ENCODE data around the gene ADGRE3. TPM values are rescaled to one million over a fixed set of nuclear protein-coding genes. Genes with fewer than 3 reads are reported as not detected.
A peak's percentile ranks its signal among the peaks of the same experiment; 100 is the strongest.

Gene ADGRE3
- total RNA-seq, 1 donor from 2014 or later: not detected

DNA sequence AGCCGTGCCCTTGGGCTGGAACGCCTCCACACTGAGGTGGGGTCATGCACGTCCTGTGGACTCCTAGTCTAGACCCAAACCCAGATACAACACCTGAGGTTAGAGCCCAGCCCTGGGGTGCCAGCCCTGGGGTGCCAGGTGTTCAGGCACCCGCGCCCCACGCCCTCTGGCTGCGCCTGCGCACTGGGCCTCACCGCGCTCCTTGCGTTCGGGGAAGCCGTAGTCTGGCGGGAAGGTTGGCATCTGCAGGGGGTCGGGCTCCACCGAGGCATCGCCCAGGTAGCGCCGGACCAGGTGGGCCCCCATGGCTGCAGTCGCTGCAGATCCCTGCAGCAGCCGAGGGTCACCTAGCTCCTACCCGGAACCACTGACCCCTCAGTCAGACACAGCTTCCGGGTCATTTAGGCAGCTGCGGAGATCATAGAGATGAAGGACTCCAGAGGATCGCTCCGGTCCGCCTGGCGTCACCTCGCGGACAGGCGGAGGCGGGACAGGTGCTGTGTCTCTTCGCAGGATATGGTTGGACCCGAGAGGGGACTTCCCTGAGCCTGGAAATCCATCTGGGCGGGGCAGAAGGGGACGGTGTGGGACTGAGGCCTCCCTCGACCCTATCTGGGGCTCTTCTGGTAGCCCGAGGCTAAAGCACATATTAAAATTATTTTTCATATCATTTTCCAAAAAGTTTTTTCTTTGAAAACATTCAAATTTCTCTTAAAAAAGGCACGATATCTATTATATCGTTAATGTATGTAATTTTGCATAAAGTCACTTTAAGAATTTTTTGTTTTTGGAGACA, 102.8 kb downstream of the ADGRE3 start, which contains the start of gene NDUFB7:
Gene NDUFB7, minus strand, starts transcription at position 372 of the 796 bp plus-strand sequence. Its CDS starts 66 bp downstream, at position 306.
- peak within 1 kb of the TSS; percentile 96 for H3K4me3 Mint-ChIP-seq (ENCODE audit: low read depth)

DNA sequence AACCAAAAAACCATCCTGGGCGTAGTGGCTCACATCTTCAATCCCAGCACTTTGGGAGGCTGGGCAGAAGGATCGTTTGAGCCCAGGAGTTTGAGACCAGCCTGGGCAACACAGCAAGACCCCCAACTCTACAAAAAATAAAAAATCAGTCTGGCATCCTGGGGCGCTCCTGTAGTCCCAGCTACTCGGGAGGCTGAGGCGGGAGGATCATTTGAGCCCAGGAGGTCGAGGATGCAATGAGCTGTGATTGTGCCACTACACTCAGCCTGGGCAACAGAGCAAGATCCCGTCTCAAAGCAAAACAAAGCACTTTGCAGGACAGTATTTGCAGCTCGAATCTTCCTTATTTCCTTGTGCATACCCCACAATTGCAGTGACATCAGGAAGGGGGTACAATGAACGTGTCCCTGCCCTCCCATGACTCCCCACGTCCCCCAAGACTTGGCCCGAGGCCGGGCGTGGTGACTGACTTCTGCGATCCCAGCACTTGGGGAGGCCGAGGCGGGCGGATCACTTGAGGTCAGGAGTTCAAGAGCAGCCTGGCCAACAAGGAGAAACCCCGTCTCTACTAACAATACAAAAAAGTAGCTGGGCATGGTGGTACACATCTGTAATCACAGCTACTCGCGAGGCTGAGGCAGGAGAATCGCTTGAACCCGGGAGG, 103.6 kb downstream of the ADGRE3 start:
- Mint-ChIP-seq H3K4me3 (ENCODE audit: low read depth) (peak overlapping the region; percentile 96), H3K36me3 (ENCODE audit: insufficient read depth) (peaks cover 4% of the 10 kb centered on the region), H3K4me1 (ENCODE audit: low read depth) (peaks cover 9% of the 10 kb centered on the region), H3K27me3 (no peaks in the 10 kb centered on the region), H3K9me3 (ENCODE audit: low read depth) (no peaks in the 10 kb centered on the region), H3K27ac (peak overlapping the region; percentile 88)
- TF ChIP-seq, protein P1, sequence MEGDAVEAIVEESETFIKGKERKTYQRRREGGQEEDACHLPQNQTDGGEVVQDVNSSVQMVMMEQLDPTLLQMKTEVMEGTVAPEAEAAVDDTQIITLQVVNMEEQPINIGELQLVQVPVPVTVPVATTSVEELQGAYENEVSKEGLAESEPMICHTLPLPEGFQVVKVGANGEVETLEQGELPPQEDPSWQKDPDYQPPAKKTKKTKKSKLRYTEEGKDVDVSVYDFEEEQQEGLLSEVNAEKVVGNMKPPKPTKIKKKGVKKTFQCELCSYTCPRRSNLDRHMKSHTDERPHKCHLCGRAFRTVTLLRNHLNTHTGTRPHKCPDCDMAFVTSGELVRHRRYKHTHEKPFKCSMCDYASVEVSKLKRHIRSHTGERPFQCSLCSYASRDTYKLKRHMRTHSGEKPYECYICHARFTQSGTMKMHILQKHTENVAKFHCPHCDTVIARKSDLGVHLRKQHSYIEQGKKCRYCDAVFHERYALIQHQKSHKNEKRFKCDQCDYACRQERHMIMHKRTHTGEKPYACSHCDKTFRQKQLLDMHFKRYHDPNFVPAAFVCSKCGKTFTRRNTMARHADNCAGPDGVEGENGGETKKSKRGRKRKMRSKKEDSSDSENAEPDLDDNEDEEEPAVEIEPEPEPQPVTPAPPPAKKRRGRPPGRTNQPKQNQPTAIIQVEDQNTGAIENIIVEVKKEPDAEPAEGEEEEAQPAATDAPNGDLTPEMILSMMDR (IDR thresholded peaks at IDR 0.05; ENCODE audit: unreplicated experiment): no peak
- no peak for DNase-seq (ENCODE audit: low spot score, unreplicated experiment)

More for the DNA sequence above, 102.8 kb downstream of the ADGRE3 start, which contains the start of gene NDUFB7:
- no peaks in the 10 kb centered on the region for H3K27me3 Mint-ChIP-seq
- H3K9me3 Mint-ChIP-seq (ENCODE audit: low read depth): no peaks in the 10 kb centered on the region
- peaks cover 4% of the 10 kb centered on the region for H3K36me3 Mint-ChIP-seq (ENCODE audit: insufficient read depth)
- peak within 1 kb of the TSS; percentile 88 for H3K27ac Mint-ChIP-seq
- peak; percentile 62 for DNase-seq (ENCODE audit: low spot score, unreplicated experiment)
- TF ChIP-seq, protein P1 (IDR thresholded peaks at IDR 0.05; ENCODE audit: unreplicated experiment): peak; percentile 74
- peaks cover 9% of the 10 kb centered on the region for H3K4me1 Mint-ChIP-seq (ENCODE audit: low read depth)

Other genes starting within 250 kb of the ADGRE3 start
- 106 TPM in 2 replicates for gene PKN1, start 241.5 kb downstream of the ADGRE3 start, total RNA-seq
- 0.34 and 0.84 TPM in 2 replicates for gene PTGER1, start 199.5 kb downstream of the ADGRE3 start, total RNA-seq
- gene GIPC1, start 178.7 kb downstream of the ADGRE3 start, total RNA-seq: 66.5 and 77.4 TPM in 2 replicates
- 94.7 and 97.0 TPM in 2 replicates for gene DNAJB1, start 156.4 kb downstream of the ADGRE3 start, total RNA-seq
- 170 and 186 TPM in 2 replicates for gene TECR, start 145.2 kb downstream of the ADGRE3 start, total RNA-seq
- 117 and 120 TPM in 2 replicates for gene NDUFB7, start 102.8 kb downstream of the ADGRE3 start, total RNA-seq
- gene CLEC17A, start 91.8 kb downstream of the ADGRE3 start, total RNA-seq: not detected in 2 replicates
- gene ZNF333, start 15.2 kb upstream of the ADGRE3 start, total RNA-seq: 21.4 and 21.6 TPM in 2 replicates
- not detected in 2 replicates for gene ADGRE2, start 103.7 kb upstream of the ADGRE3 start, total RNA-seq
- not detected in 2 replicates for gene OR7A5, start 160.3 kb upstream of the ADGRE3 start, total RNA-seq
- gene OR7C1, start 160.3 kb upstream of the ADGRE3 start, total RNA-seq: not detected in 2 replicates
- gene OR7A10, start 174.1 kb upstream of the ADGRE3 start, total RNA-seq: not detected in 2 replicates
- gene OR7A17, start 211.3 kb upstream of the ADGRE3 start, total RNA-seq: not detected in 2 replicates